Fibroblast of the aortic adventitia (primary cell): Measurements from ENCODE around the gene XPNPEP1. TPM values are rescaled to one million over a fixed set of nuclear protein-coding genes. Genes with fewer than 3 reads are reported as not detected.

ENCODE experiments used
- DNase-seq: peaks from one replicate; pipeline ENCODE4 v3.0.0-alpha.2; 2010; ENCODE audit warnings: low read depth
- H3K4me3 ChIP-seq: 2 replicates; pipeline ENCODE4 v1.5.1; 2011; ENCODE audit warnings: low read depth, mild to moderate bottlenecking, control low read depth, low read length, moderate library complexity
- CTCF ChIP-seq: IDR thresholded peaks from 2 replicates; pipeline ENCODE4 v1.5.1; 2011; ENCODE audit warnings: mild to moderate bottlenecking, low read length, control low read depth, inconsistent platforms; ENCODE audit not compliant: insufficient read depth
- small RNA-seq: library from RNA; depleted of rRNA; stranded (forward); fragments of <200 nt; gene quantifications from one replicate; pipeline ENCODE3, GENCODE V24; 2012
- total RNA-seq: library from RNA; depleted of rRNA; stranded (reverse); fragments of >200 nt; gene quantifications from 2 replicates; pipeline ENCODE4 v1.2.3, GENCODE V29; 2012; ENCODE audit warnings: low replicate concordance

Gene XPNPEP1
- total RNA-seq, 1 donor = 103 TPM

- no peak overlapping the region for H3K4me3 ChIP-seq
- TF ChIP-seq CTCF = no peak
- no peak for DNase-seq
These were observed 101.6 kb downstream of the XPNPEP1 start for GRCh38 chr10:109821672-109822071.

GRCh38 chr10:109820620-109821405 is 102.5 kb downstream of the XPNPEP1 start:
- no peak for TF ChIP-seq CTCF
- no peak overlapping the region for H3K4me3 ChIP-seq

DNA sequence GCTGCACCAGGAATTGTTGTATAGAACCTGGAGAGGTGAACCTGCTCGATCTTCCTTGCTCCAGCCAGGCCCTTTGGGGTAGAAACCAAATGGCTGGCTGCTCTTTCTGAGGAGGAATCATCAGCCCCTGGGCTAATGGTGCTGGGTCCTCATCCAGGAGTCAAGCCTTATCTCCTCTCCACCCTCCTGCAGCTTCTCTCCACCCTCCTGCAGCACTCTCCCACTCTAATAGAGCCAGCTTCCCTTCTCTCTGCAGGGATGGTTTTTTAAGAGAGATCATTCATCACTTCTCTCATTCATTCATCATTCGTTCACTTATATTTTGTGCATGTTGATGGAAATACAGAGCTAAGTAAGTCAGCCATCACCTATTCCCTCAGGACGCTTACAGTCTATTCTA is 103.5 kb downstream of the XPNPEP1 start:
- H3K4me3 ChIP-seq = no peak overlapping the region
- TF ChIP-seq CTCF = no peak
- no peak for DNase-seq

More at GRCh38 chr10:109820620-109821405, 102.5 kb downstream of the XPNPEP1 start:
- no peak for DNase-seq

Small RNA genes within 50 kb of the gene (small RNA-seq; reads per million reads assigned to genes)
- gene RNU4-5P = 0.32 reads per million

Other genes with a start within 250 kb of the XPNPEP1 start
- 127 and 524 TPM in 2 replicates for gene ADD3, start 84.5 kb upstream of the XPNPEP1 start, total RNA-seq